Spleen (tissue), 7 donors: ENCODE data around the gene SPATA6.

Source experiments
- CTCF ChIP-seq, 11 experiments: fragments of 200-600 bp in 7 of 11; fragments of 450-650 bp in 4 of 11; sonication (generic) in 4 of 11; IDR thresholded peaks in 8 of 11; conservative IDR thresholded peaks in 3 of 11; 1 replicate in 7 of 11; 2 replicates in 4 of 11; pipeline versions ENCODE4 v1.4.0 to v1.8.0; 2016 to 2021; ENCODE audit warnings: antibody characterized with exemption in 11 of 11, inconsistent platforms in 4 of 11, mild to moderate bottlenecking in 1 of 11
- POLR2A ChIP-seq, 3 donors: fragments of 450-650 bp; IDR thresholded peaks; one replicate each; pipeline ENCODE4 v1.5.1; 2017; ENCODE audit warnings: antibody characterized with exemption in 3 of 3, mild to moderate bottlenecking in 1 of 3
- donor health status: DM: no; HTN: no; CAD: no; lungs with moderate emphysema.
- donor health status: DM: no; HTN: no; CAD: no.
- donor health status: DM: no; HTN: no; CAD: no.

DNA sequence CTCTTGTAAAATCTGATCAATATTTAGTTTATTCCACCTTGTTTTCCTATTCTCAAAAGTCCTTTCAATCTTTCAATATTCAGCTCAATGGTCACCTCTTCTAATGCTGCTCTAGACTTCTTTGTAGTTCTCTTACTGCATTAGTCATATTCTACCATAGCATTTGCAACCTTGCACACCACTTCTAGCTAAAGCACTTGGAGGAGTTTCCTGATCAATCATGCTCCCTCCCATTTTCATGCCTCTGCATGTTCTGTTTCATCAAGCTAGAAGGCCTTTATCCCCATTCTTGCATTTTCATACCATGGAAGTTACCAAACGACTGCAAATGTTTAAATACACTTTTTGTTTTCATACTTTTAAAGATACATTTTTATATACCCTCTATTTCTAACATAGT, 177.3 kb downstream of the SPATA6 start:
- TF ChIP-seq CTCF (IDR thresholded peaks at IDR 0.05 in 8 of 11, conservative IDR thresholded peaks at IDR 0.05 in 3 of 11) (no peak), POLR2A (IDR thresholded peaks at IDR 0.05) (no peak)
